ENCODE results near the gene NBPF3. TPM values are rescaled to one million over a fixed set of nuclear protein-coding genes. Genes with fewer than 3 reads are reported as not detected.

Gene NBPF3
- total RNA-seq, 4 donors from 2014 or later, result 12.2 to 26.4 (median 15.3) TPM

DNA sequence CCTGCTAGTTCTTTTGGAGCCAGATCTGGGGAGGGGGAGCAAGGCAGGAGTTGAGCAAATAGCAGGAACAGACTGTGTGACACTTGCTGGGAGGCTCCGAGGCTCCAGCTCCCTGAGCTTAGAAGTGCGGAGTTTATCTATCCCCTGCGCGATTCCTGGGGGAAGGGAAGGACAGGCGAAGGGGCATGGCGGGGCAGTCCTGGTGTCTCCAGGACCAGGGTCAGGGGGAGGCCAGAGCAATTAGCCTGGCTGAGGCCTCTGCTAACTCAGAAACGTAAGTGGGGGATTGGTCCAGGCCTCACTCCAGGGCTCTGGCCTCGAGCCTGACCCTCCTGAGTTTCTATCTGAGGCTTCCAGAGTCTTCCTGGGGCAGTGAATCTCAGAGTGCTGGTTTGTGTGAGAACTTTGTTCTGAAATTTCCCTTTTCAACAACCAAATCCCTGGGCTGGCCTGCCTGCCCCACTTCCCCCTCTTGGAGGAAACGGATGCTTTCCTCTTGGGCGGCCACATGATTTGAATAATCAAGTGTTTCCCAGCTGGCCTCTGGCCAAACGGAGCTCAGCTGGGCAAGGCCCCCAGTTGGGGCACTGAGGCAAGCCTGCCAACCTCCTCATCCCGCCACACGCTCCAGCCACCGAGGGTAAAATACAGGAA lies 84.9 kb downstream of the NBPF3 start:
- Histone ChIP-seq H3K27ac (peak overlapping the region in 2 of 4 donors; percentile 38 to 43), H3K4me1 (peaks cover 0 to 10% (median 8%) of the 10 kb centered on the region in 4 donors), H3K36me3 (no peaks in the 10 kb centered on the region), H3K27me3 (no peaks in the 10 kb centered on the region), H3K4me3 (no peak overlapping the region), H3K9me3 (no peaks in the 10 kb centered on the region)
- DNase-seq (ENCODE audit: low spot score in 2 of 2), result no peak
- WGBS, 2 donors, result 30 to 35% methylated on average over 14 of the region's 14 CpGs
- TF ChIP-seq, protein P1, sequence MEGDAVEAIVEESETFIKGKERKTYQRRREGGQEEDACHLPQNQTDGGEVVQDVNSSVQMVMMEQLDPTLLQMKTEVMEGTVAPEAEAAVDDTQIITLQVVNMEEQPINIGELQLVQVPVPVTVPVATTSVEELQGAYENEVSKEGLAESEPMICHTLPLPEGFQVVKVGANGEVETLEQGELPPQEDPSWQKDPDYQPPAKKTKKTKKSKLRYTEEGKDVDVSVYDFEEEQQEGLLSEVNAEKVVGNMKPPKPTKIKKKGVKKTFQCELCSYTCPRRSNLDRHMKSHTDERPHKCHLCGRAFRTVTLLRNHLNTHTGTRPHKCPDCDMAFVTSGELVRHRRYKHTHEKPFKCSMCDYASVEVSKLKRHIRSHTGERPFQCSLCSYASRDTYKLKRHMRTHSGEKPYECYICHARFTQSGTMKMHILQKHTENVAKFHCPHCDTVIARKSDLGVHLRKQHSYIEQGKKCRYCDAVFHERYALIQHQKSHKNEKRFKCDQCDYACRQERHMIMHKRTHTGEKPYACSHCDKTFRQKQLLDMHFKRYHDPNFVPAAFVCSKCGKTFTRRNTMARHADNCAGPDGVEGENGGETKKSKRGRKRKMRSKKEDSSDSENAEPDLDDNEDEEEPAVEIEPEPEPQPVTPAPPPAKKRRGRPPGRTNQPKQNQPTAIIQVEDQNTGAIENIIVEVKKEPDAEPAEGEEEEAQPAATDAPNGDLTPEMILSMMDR (IDR thresholded peaks at IDR 0.05), result no peak
- TF ChIP-seq EP300 (IDR thresholded peaks at IDR 0.05) (no peak), POLR2A (IDR thresholded peaks at IDR 0.05) (no peak)

DNA sequence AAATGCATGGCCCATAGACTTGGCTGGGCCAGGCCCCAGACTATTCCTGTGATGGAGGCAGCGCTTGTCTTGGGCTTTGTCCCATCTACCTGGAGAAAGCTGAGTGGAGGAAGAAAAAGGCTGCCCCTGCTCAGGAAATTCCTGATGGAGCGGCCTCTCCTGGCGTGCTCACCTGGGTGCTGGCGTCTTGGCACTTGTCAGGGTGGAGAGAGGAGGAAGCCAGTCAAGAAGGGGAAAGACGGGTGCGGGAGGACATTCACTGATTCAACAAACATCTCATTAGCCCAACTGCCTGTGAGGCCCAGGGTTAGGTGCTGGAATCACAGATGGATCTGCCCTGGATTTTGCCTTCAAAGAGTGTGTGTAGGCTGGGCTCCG lies 85.4 kb downstream of the NBPF3 start:
- H3K4me1 ChIP-seq, result peaks cover 0 to 10% (median 8%) of the 10 kb centered on the region in 4 donors
- 75 to 81% methylated on average over 7 of the region's 7 CpGs for WGBS, 2 donors
- TF ChIP-seq POLR2A (IDR thresholded peaks at IDR 0.05) (no peak), EP300 (IDR thresholded peaks at IDR 0.05) (no peak)
- TF ChIP-seq, protein P1 (IDR thresholded peaks at IDR 0.05), result no peak

DNA sequence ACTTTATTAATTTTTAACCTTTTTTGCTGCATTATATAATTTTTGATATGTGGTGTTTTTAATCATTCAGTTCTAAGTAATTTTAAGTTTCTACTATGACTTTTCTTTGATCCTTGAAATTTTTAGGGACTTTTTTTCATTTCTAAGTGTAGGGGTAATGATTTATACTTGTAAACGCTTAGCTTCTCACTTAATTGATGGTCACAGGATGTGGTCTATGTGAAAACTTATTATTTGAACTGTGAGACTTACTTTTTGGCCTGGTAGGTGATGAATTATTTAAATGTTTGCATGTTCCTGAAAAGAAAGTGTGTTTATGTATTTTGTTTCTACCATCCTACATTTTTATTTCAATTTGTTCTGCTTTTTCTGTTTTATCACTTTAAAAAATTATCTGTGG lies 86.5 kb downstream of the NBPF3 start:
- 85 to 93% methylated on average over 1 of the region's 1 CpG for WGBS, 2 donors

More for the DNA sequence above, 85.4 kb downstream of the NBPF3 start:
- H3K9me3 ChIP-seq, result no peaks in the 10 kb centered on the region
- H3K4me3 ChIP-seq, result no peak overlapping the region
- no peaks in the 10 kb centered on the region for H3K27me3 ChIP-seq
- H3K36me3 ChIP-seq, result no peaks in the 10 kb centered on the region
- no peak for DNase-seq (ENCODE audit: low spot score in 2 of 2)
- H3K27ac ChIP-seq, result peak overlapping the region in 1 of 4 donors; percentile 38

DNA sequence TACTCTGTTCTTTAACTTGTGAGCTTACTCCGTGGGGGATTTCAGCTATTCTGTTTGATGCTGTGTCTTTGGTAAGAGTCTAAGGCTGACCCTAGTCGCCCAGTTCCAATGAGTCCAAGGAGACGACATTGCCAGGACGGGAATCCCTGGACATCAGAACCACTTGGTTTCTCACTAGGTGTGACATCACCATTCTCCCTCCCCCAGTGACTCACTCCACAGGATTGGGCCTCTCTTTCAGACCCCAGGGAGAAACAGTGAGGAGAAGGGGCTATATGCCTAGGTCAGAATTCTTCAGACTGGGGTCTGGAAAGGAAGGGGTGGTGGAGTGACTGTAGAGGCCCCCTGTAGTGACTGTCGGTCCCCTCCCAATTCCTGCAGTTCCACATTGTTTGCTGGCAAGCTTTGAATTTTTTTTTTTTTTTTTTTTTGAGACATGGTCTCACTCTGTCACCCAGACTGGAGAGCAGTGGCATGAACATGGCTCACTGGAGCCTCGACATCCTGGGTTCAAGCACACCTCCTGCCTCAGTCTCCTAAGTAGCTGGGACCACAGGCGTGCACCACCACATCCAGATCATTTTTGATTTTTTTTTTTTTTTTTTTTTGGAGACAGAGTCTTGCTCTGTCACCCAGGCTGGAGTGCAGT lies 90.6 kb downstream of the NBPF3 start:
- H3K4me3 ChIP-seq, result no peak overlapping the region
- 68 to 73% methylated on average over 7 of the region's 7 CpGs for WGBS, 2 donors
- no peaks in the 10 kb centered on the region for H3K27me3 ChIP-seq
- H3K36me3 ChIP-seq, result no peaks in the 10 kb centered on the region
- no peak for TF ChIP-seq POLR2A (IDR thresholded peaks at IDR 0.05)
- no peak overlapping the region for H3K27ac ChIP-seq
- H3K4me1 ChIP-seq, result no peaks in the 10 kb centered on the region
- no peaks in the 10 kb centered on the region for H3K9me3 ChIP-seq
- DNase-seq (ENCODE audit: low spot score in 2 of 2), result no peak

More for the DNA sequence above, 86.5 kb downstream of the NBPF3 start:
- DNase-seq (ENCODE audit: low spot score in 2 of 2), result no peak
- Histone ChIP-seq H3K27me3 (no peaks in the 10 kb centered on the region), H3K36me3 (no peaks in the 10 kb centered on the region), H3K9me3 (no peaks in the 10 kb centered on the region), H3K4me3 (no peak overlapping the region), H3K4me1 (peaks cover 0 to 10% (median 8%) of the 10 kb centered on the region in 4 donors), H3K27ac (no peak overlapping the region)
- TF ChIP-seq, protein P1 (IDR thresholded peaks at IDR 0.05), result no peak
- no peak for TF ChIP-seq EP300 (IDR thresholded peaks at IDR 0.05)
- TF ChIP-seq POLR2A (IDR thresholded peaks at IDR 0.05), result no peak

DNA sequence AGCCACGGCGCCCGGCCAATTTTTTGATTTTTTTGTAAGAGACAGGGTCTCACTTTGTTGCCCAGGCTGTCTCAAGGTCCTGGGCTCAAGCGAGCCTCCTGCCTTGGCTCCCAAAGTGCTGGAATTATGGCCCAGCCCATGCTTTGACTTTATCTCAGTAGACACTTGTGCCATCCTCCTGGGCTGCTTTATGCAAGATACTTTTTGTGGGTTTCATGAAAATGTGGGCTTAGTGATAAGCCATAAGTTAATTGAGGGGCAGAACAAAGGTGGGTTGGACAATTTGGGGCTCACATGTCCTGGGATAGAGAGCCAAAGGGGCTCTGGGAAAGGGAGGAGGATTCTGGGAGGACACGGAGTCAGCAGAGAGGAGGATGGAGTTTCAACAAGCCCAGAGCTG lies 91.3 kb downstream of the NBPF3 start:
- Histone ChIP-seq H3K27ac (no peak overlapping the region), H3K4me3 (no peak overlapping the region), H3K27me3 (no peaks in the 10 kb centered on the region), H3K4me1 (peaks cover 0 to 6% (median 0%) of the 10 kb centered on the region in 4 donors), H3K9me3 (no peaks in the 10 kb centered on the region), H3K36me3 (no peaks in the 10 kb centered on the region)
- DNase-seq (ENCODE audit: low spot score in 2 of 2), result no peak
- TF ChIP-seq, protein P1 (IDR thresholded peaks at IDR 0.05), result no peak
- no peak for TF ChIP-seq POLR2A (IDR thresholded peaks at IDR 0.05)
- no peak for TF ChIP-seq EP300 (IDR thresholded peaks at IDR 0.05)
- 95 to 97% methylated on average over 5 of the region's 5 CpGs for WGBS, 2 donors
